GM13977 (cell line): ENCODE data around the gene SYT1.

Experiments used
- DNase-seq: peaks from one replicate; pipeline ENCODE4 v3.0.0; 2012; ENCODE audit warnings: low spot score
- CTCF ChIP-seq: IDR thresholded peaks from 2 replicates; pipeline ENCODE4 v1.5.1; 2012; ENCODE audit warnings: mild to moderate bottlenecking, control low read depth; ENCODE audit not compliant: insufficient read depth; ENCODE audit errors: extremely low read depth, missing control alignments
- in situ Hi-C: fragments of 300-500 bp; cut with MboI; formaldehyde crosslinking; loops from one replicate; pipeline ENCODE4 v1.12.0; 2022; ENCODE audit warnings: low sequenced_read_pairs, low pct_unique_long_range_greater_than_20kb, mixed read lengths, inconsistent platforms; ENCODE audit not compliant: unreplicated experiment

SYT1 gene

GRCh38 chr12:79309039-79309438 lies 444.5 kb downstream of the SYT1 start:
- in situ Hi-C loops: no loop called here
- no peak for TF ChIP-seq CTCF
- no peak for DNase-seq

- no peak for DNase-seq
- in situ Hi-C loops: no loop called here
- no peak for TF ChIP-seq CTCF
These were observed 452.7 kb downstream of the SYT1 start for GRCh38 chr12:79317179-79317847.

- no peak for TF ChIP-seq CTCF
- no peak for DNase-seq
- in situ Hi-C loops: no loop called here
These were observed 458.3 kb downstream of the SYT1 start for GRCh38 chr12:79322905-79323304.

- in situ Hi-C loops: no loop called here
- no peak for TF ChIP-seq CTCF
- no peak for DNase-seq
These were observed 460.0 kb downstream of the SYT1 start for GRCh38 chr12:79324571-79324970.

GRCh38 chr12:79326222-79326621 lies 461.6 kb downstream of the SYT1 start:
- in situ Hi-C loops: no loop called here
- TF ChIP-seq CTCF: no peak
- DNase-seq: no peak

- no peak for TF ChIP-seq CTCF
These were observed 462.1 kb downstream of the SYT1 start for GRCh38 chr12:79326663-79327062.

More at GRCh38 chr12:79326663-79327062, 462.1 kb downstream of the SYT1 start:
- DNase-seq: no peak
- in situ Hi-C loops: no loop called here
